HCT116 (cell line): Measurements from ENCODE around the gene HCN2. TPM values are rescaled to one million over a fixed set of nuclear protein-coding genes. Genes with fewer than 3 reads are reported as not detected.

Source experiments
- ATAC-seq: fragments of 200-7000 bp; cut with Tn5 transposase; 2 replicates; pipeline ENCODE4 v1.9.1; 2020; ENCODE audit warnings: mild to moderate bottlenecking, moderate library complexity
- BruUV-seq: library from RNA; stranded (reverse); fragments of 400-500 nt; replicated peaks from 2 replicates; lab custom pipeline; 2021; lab: Mats Ljungman, UMichigan
- CTCF ChIA-PET: fragments of 300-600 bp; sonication (Branson Sonifier 250); formaldehyde crosslinking; loops from one replicate; lab custom pipeline; 2021; ENCODE audit warnings: antibody characterized with exemption; lab: Charles Lee
- POLR2A ChIA-PET: fragments of 300-600, 350-600 bp; sonication (Branson Sonifier 250); formaldehyde crosslinking; loops from one replicate; lab custom pipeline; 2021; ENCODE audit warnings: antibody characterized with exemption; lab: Charles Lee
- RAD21 ChIA-PET, 2 experiments: fragments of 300-600 bp; sonication (Branson Sonifier 250); formaldehyde crosslinking; loops; one replicate each; lab custom pipeline; 2023; ENCODE audit warnings: low total read pairs in 2 of 2; ENCODE audit not compliant: uncharacterized antibody in 2 of 2, unreplicated experiment in 2 of 2, low non-redundant PET in 1 of 2; lab: Charles Lee
- DNase-seq: peaks from one replicate; pipeline ENCODE4 v3.0.0-alpha.2; 2010; ENCODE audit warnings: low read depth, low spot score
- H2AFZ ChIP-seq: fragments of 200-600 bp; shearing (Covaris generic), sonication (generic); 2 replicates; pipeline ENCODE4 v1.6.1; 2017; ENCODE audit warnings: low read depth, mixed run types, mixed read lengths, antibody characterized with exemption, low read length; ENCODE audit not compliant: poor library complexity, severe bottlenecking
- H3K27ac ChIP-seq: 2 replicates; pipeline ENCODE4 v1.5.1; 2012; ENCODE audit warnings: low read depth, low read length
- H3K27me3 ChIP-seq: fragments of 200-600 bp; sonication (generic); 2 replicates; pipeline ENCODE4 v1.6.1; 2016; ENCODE audit warnings: mixed run types, low read length, mixed read lengths; ENCODE audit not compliant: insufficient read depth
- H3K36me3 ChIP-seq, 2 experiments: fragments of 200-500 bp in 1 of 2; fragments of 200-600 bp in 1 of 2; sonication (Bioruptor generic) in 1 of 2; sonication (generic) in 1 of 2; 2 replicates each; pipeline versions ENCODE4 v1.5.1 to v1.6.1; 2014 to 2016; ENCODE audit warnings: low read length in 2 of 2, inconsistent platforms in 1 of 2, mixed read lengths in 1 of 2, mixed run types in 1 of 2; ENCODE audit not compliant: insufficient read depth in 2 of 2, control insufficient read depth in 1 of 2
- H3K4me1 ChIP-seq, 2 experiments: fragments of 200-600 bp in 1 of 2; sonication (generic) in 1 of 2; 2 replicates each; pipeline versions ENCODE4 v1.5.1 to v1.6.1; 2012 to 2017; ENCODE audit warnings: low read length in 2 of 2, inconsistent platforms in 1 of 2, mild to moderate bottlenecking in 1 of 2, mixed read lengths in 1 of 2, mixed run types in 1 of 2, moderate library complexity in 1 of 2; ENCODE audit not compliant: insufficient read depth in 2 of 2, control insufficient read depth in 1 of 2
- H3K4me2 ChIP-seq: fragments of 200-600 bp; sonication (generic); 2 replicates; pipeline ENCODE4 v1.6.1; 2017; ENCODE audit warnings: mixed run types, low read length, mixed read lengths
- H3K4me3 ChIP-seq, 2 experiments: fragments of 200-600 bp in 1 of 2; sonication (generic) in 1 of 2; replicated peaks in 1 of 2; 2 replicates each; pipeline ENCODE4 v1.5.1; 2011 to 2016; ENCODE audit warnings: low read length in 2 of 2, control low read depth in 1 of 2, low read depth in 1 of 2, mild to moderate bottlenecking in 1 of 2, mixed read lengths in 1 of 2, mixed run types in 1 of 2
- H3K79me2 ChIP-seq: fragments of 200-600 bp; sonication (generic); 2 replicates; pipeline ENCODE4 v1.6.1; 2017; ENCODE audit warnings: mild to moderate bottlenecking, mixed run types, low read length, moderate library complexity, mixed read lengths; ENCODE audit not compliant: insufficient read depth
- H3K9ac ChIP-seq: fragments of 200-600 bp; sonication (generic); 2 replicates; pipeline ENCODE4 v1.6.1; 2016; ENCODE audit warnings: low read length, mixed read lengths
- H3K9me2 ChIP-seq: fragments of 200-600 bp; sonication (generic), shearing (Covaris generic); 2 replicates; pipeline ENCODE4 v1.6.1; 2017; ENCODE audit warnings: mixed run types, mild to moderate bottlenecking, moderate library complexity; ENCODE audit not compliant: insufficient read depth
- H3K9me3 ChIP-seq, 2 experiments: fragments of 200-500 bp in 1 of 2; fragments of 200-600 bp in 1 of 2; sonication (Bioruptor generic) in 1 of 2; sonication (generic) in 1 of 2; 2 replicates each; pipeline ENCODE4 v1.6.1; 2014 to 2017; ENCODE audit warnings: low read length in 2 of 2, mixed read lengths in 2 of 2, inconsistent platforms in 1 of 2, low read depth in 1 of 2, mild to moderate bottlenecking in 1 of 2, mixed run types in 1 of 2, moderate library complexity in 1 of 2; ENCODE audit not compliant: control insufficient read depth in 1 of 2, insufficient read depth in 1 of 2
- H4K20me1 ChIP-seq: fragments of 200-600 bp; sonication (generic), shearing (Covaris generic); 2 replicates; pipeline ENCODE4 v1.6.1; 2017; ENCODE audit warnings: mixed run types, mild to moderate bottlenecking, moderate library complexity; ENCODE audit not compliant: insufficient read depth
- EZH2 ChIP-seq: fragments of 200-600 bp; sonication (generic); IDR thresholded peaks from 2 replicates; pipeline ENCODE4 v1.6.1; 2017; ENCODE audit warnings: antibody characterized with exemption, mixed run types
- EZH2phosphoT487 ChIP-seq: fragments of 200-600 bp; IDR thresholded peaks from 2 replicates; pipeline ENCODE4 v1.6.1; 2018; ENCODE audit warnings: antibody characterized with exemption, borderline replicate concordance
- FOSL1 ChIP-seq: IDR thresholded peaks from 2 replicates; pipeline ENCODE4 v1.6.1; 2012; ENCODE audit warnings: low read depth
- MAX ChIP-seq: IDR thresholded peaks from 2 replicates; pipeline ENCODE4 v1.6.1; 2012
- TCF7L2 ChIP-seq: IDR thresholded peaks from 2 replicates; pipeline ENCODE4 v1.7.0; 2011; ENCODE audit warnings: borderline replicate concordance, inconsistent platforms; ENCODE audit not compliant: insufficient read depth, insufficient read length; ENCODE audit errors: extremely low read depth
- ZFX ChIP-seq: fragments of 450-650 bp; IDR thresholded peaks from 2 replicates; pipeline ENCODE4 v1.6.1; 2017
- intact Hi-C: fragments of 100-400 bp; cut with micrococcal nuclease; formaldehyde crosslinking; loops from 2 replicates; pipeline ENCODE4 v1.10.0; 2022
- total RNA-seq: library from RNA; stranded (reverse); gene quantifications from one replicate; pipeline ENCODE4 v1.2.1, GENCODE V29; 2021; ENCODE audit not compliant: unreplicated experiment
- TF ChIP-seq, protein P1 (sequence below): IDR thresholded peaks from 2 replicates; pipeline ENCODE4 v1.6.1; 2011; ENCODE audit warnings: mild to moderate bottlenecking, low read length, moderate library complexity; ENCODE audit not compliant: insufficient replicate concordance; ENCODE audit errors: extremely low read depth

Gene HCN2
- total RNA-seq, 1 experiment from 2014 or later, result 2.4 TPM

GRCh38 chr19:662207-662961 is 72.7 kb downstream of the HCN2 start:
- Histone ChIP-seq H3K79me2 (peaks cover 56% of the 10 kb centered on the region), H3K9ac (peak overlapping the region; percentile 98), H3K27ac (peak overlapping the region; percentile 99), H3K36me3 (peaks cover 2 to 14% of the 10 kb centered on the region in 2 experiments; a peak in 2 of 4 replicates), H3K4me2 (peak overlapping the region; percentile 99), H3K4me1 (peaks cover 18 to 35% of the 10 kb centered on the region in 2 experiments), H3K27me3 (no peaks in the 10 kb centered on the region), H3K9me3 (no peaks in the 10 kb centered on the region), H4K20me1 (peaks cover 5% of the 10 kb centered on the region; the same call in 1 of the 2 replicates), H2AFZ (no peak overlapping the region), H3K9me2 (no peaks in the 10 kb centered on the region), H3K4me3 (peak overlapping the region; percentile 64 to 96)
- intact Hi-C loops, result loop anchor here (2.0 kb wide), 1 partner anchor 134 kb away; the partner anchor contains the start of gene PTBP1
- DNase-seq (no peak), ATAC-seq (0 out of 2 replicates have a peak, but pooled peaks have one; percentile 1)
- TF ChIP-seq EZH2phosphoT487 (no peak), TCF7L2 (no peak), FOSL1 (no peak), ZFX (peak; percentile 95), EZH2 (no peak), MAX (no peak; the same call in 1 of the 2 replicates)
- TF ChIP-seq, protein P1, sequence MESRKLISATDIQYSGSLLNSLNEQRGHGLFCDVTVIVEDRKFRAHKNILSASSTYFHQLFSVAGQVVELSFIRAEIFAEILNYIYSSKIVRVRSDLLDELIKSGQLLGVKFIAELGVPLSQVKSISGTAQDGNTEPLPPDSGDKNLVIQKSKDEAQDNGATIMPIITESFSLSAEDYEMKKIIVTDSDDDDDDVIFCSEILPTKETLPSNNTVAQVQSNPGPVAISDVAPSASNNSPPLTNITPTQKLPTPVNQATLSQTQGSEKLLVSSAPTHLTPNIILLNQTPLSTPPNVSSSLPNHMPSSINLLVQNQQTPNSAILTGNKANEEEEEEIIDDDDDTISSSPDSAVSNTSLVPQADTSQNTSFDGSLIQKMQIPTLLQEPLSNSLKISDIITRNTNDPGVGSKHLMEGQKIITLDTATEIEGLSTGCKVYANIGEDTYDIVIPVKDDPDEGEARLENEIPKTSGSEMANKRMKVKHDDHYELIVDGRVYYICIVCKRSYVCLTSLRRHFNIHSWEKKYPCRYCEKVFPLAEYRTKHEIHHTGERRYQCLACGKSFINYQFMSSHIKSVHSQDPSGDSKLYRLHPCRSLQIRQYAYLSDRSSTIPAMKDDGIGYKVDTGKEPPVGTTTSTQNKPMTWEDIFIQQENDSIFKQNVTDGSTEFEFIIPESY, result no peak
- CTCF ChIA-PET, result interaction anchor here (0.6 to 1.6 kb wide), 6 partner anchors 15 to 152 kb away, joined by 3 to 19 read pairs (median 5); no protein-coding TSS in a partner anchor
- POLR2A ChIA-PET, result interaction anchor here (1.2 kb wide), 1 partner anchor 15 kb away, joined by 4 read pairs; no protein-coding TSS in a partner anchor
- RAD21 ChIA-PET, result interaction anchor here (0.6 to 1.0 kb wide), 3 partner anchors 15 to 42 kb away, joined by 3 to 6 read pairs (median 5); no protein-coding TSS in a partner anchor
- no TSS peak for BruUV-seq
